GM18870 (cell line): ENCODE measurements around the gene DIP2C.
"Not testable (repeated sequence)": the region's sequence is repeated elsewhere in the genome, so short reads cannot be mapped to it uniquely, and the experiment has no call there.

ENCODE experiments used
- ATAC-seq: cut with Tn5 transposase; IDR thresholded peaks from one replicate; pipeline ENCODE4 v1.9.1; 2021; ENCODE audit warnings: moderate library complexity; ENCODE audit not compliant: unreplicated experiment

DIP2C gene

GRCh38 chr10:370449-370825, 319.0 kb downstream of the DIP2C start:
- ATAC-seq, result no peak

GRCh38 chr10:369684-370448, 319.6 kb downstream of the DIP2C start:
- no peak for ATAC-seq

DNA sequence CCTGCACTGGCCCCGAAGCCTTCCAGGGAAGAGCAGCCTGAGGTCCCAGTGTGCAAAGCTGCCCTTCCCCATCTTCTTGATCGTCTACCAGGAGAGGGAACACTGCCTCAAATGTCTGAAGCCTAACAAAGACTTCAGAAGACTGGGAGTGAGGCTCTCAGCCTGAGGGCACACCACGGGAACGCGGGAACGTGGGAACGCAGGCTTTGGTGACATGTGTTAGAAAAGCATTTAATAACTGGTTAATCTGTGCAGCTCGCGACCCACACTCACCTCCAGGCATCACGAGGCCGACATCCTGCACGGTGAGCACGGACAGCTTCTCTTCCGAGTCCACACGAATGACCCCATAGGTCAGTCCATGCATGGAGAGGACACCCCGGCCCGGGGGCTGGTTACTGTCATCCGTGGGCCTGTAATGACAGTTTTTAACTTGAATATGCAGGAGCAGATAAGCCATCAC, 320.2 kb downstream of the DIP2C start:
- ATAC-seq, result no peak

DNA sequence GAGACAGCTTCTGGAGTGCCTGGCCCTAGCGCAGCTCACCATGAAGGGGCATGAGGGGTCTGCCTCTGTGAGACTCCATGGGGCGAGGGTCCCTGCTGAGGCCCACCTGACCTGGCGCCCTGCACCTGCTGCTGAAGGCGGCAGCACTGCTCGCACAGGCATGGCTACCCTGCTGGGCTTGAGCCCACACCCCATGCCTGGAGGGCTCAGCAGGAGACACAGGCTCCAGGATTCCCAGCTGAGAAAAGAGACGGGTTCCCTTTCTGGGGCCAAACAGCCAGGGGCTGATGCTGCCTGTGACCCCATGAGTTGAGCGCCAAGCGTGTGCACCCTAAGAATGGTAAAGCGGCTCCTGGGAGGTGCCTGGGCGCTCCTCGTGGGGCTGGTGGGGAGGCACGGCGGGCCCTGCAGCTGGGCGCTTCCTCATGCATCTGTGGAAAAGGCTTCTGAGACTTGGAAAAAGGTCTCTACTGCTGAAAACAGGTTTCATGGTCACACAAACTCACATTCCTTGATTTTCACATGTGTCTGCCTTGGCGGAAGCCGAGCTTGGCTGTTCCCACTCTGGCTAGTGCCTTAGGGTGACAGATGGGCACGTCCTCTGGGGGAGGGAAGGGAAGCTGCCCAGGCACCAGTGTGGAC, 320.8 kb downstream of the DIP2C start:
- no peak for ATAC-seq

GRCh38 chr10:368107-368506, 321.4 kb downstream of the DIP2C start:
- ATAC-seq, result not testable (repeated sequence)

DNA sequence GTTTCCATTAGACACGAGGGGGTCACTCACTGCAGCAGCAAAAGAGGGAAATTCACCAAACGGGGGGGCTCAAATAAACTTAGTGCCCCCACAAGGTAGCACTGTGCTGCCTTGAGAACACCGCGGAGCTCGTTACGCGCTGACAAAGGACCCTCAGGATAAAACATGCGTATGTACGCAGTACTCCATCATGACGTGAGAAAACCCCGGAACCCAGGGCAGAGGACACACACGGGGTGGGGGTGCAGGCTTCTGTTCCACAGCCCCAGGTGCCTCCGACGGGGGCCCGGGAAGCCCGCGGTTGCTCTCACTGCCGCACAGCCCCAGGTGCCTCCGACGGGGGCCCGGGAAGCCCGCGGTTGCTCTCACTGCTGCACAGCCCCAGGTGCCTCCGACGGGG, 321.8 kb downstream of the DIP2C start:
- ATAC-seq, result no peak

DNA sequence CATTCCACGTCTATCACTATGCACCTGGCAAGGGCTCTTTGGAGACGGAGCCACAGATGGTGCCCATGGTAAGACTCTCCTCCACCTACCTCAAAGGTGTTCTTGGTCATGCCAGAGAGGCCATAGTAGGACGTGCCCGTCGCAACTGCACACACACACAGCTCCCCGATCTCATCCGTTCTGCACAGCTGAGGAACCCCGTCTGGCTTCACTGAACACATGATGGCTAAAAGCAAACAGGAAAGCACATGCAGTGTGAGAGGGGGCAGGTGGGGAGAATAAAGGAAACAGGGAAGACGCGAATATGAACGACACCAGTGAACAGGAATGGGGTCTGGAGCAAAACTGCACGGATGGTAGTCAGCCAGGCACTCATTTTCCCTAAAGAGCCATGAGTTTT, 323.3 kb downstream of the DIP2C start:
- ATAC-seq, result no peak

DNA sequence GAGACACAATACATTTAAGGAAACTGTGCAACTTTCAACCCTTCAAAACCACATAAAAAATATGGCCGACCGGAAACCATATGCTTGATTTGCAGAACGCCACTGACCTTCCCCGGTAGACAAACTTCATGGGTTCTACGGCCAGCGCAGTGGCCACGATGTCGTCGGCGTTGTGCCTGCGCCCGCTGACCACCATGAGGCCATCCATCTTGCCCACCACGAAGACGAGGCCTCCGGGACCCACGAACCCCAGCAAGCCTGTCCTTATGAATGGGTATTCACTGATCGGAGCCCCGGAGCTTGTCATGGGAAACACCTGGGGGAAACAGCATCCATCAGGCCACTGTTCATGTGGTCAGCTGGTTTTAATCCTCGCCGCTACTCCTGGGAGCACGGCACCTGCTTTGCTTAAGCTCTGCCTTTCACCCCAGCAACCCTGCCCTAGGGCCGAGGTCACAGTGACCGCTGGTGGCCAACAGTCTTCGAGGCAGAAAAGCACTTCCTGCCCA, 325.1 kb downstream of the DIP2C start:
- ATAC-seq, result no peak

DNA sequence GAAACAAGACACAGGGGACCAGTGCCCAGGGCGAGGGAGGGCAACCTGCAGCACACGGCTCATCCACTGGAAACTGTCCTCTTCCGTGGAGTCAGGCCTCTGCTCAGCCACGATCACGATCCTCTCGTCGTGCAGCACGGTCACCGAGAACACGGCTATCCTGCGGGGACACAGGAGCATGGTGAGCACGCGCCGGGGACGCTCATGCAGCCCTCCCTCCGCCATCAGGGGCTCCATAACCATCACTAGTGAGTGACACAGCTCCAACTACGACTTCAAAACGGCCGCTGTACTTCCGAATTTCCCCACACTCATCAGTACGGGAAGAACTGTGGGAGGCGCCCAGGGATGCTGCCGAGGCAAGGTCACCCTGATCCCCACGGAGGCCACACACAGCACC, 326.3 kb downstream of the DIP2C start:
- ATAC-seq, result no peak

DNA sequence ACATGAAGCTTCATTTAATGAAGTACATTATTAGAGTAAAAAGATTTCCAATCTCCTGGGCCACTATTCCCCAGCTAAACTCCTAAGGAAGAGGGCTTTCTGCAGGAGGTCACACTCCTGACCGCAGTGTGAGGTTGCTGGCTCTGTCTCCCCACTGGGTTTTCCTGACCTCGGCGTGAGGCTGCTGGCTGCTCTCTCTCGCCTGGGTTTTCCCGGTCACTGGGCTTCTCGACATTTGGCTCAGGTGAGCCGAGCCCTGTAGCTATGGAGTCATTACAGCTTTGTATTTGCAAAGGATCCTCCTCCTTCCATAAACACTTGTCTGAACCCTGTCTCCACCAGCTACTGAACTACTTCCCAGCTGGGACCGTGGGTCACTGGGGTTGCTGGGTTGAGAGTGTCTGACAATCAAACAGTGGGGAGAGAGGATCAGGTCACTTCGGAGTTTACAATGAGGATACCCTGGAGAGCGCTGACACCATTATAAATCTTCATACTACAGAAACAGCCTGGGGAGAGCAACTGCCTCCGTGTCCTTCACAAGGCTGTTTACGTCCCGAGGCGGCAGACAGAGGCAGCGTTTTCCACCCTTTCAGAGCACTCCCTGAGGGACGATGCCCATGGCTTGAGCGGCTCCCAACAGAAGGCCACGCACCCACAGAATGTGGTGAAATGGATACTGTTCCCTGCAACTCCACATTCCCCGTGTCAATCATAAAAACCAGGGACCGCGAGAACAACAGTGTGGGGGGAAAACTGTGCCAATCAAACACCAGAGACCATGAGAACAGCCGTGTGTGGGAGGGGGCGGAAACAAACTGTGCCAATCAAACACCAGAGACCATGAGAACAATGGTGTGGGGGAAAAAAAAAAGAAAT, 328.0 kb downstream of the DIP2C start:
- no peak for ATAC-seq

GRCh38 chr10:360653-361052, 328.8 kb downstream of the DIP2C start:
- no peak for ATAC-seq

- ATAC-seq, result no peak
These were observed 329.7 kb downstream of the DIP2C start for GRCh38 chr10:359762-360161.

- ATAC-seq, result no peak
These were observed 330.4 kb downstream of the DIP2C start for GRCh38 chr10:359093-359492.

DNA sequence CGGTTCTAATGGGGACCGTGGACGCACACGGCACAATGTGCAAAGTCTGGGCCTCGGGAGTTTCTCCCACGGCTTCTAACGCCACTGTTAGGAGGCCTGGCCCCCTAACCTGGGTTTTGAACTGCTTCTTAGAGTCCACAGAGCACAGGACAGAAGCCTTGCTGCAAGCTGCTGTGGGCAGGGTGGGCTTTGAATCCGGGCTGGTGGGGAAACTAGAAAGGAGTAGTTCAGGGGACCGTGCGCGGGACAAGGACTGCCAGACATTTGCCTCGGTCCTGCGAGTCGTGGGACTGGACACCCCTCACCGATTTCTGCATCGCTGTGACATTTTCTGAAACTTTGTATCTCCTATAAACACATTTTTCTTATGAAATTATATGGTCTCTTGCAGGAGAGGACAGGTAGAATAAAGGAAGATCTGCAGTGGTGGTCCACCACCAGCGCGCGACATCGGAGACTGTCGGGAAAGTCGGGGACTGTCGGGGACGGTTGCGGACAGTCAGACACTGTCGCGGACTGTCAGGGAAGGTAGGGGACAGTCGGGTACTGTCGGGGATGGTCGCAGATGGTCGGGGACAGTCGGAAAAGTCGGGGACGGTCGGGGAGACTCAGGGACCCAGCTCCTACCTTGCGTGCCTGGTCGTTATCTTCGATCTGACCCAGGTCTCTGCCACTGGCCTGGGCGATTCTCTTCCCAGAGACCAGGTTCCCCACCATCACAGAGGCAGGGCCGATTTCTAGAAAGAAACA, 332.1 kb downstream of the DIP2C start:
- no peak for ATAC-seq

- no peak for ATAC-seq
These were observed 333.0 kb downstream of the DIP2C start for GRCh38 chr10:356452-356851.

DNA sequence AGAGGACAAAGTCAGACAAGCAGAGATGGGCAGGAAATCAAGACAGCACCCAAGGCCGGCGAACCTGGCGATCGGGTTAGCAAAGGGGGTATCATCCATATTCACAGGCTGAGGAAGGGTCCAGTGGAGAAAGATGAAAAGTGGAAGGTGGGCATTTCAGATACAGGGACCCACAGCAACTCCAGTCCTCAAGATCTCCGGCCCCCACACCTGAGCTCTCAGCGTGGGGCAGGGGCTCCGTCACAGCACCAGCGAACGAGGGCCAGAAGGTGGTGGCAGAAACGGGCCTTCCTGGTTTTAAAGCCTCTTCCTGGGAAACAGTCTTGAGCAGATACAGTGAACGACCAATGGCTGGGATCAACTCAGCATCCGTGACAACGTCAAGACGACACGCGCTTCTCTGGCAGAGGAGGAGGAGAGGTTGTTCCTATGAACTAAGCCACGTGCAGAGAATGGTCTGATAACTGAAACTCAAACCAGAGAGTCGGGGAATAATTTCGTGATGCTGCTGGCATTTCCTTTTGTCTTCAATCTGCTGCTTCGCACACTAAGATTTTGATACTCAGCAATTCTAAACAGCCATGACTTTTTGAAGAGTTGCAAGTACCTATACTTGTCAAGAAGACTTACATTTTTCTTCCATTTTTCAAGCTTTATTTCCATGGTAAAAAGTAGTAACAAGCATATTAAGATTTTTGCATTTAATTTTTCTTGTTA, 334.4 kb downstream of the DIP2C start:
- no peak for ATAC-seq

- ATAC-seq, result no peak
These were observed 336.8 kb downstream of the DIP2C start for GRCh38 chr10:352476-353235.

DNA sequence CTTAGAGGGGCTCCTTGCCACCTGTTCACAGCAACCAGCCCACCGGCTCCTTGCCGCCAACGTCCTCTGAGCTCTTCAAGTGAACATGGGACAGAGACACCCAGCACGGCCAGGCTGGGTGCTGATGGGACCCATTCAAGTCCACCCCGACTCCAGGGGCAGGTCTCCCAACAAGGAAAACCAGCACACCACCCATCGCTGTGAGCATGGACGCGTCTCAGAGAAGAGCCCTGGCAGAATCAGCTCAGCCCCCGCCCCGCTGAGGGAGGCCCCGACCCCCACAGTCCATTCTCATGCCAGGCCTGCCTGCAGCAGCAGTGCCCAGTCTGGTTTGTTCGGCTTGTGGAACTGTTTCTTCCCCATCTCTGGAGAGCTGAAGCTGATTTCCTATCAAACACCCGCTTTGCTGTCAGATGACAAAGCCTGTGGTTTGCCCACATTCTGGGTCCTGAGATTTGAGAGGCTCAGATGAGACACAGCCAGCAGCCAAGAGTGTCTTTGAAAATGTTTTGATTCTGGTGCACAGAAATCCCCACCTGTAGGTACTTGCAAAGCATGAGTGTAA, 337.6 kb downstream of the DIP2C start:
- ATAC-seq, result no peak

- ATAC-seq, result no peak
These were observed 338.4 kb downstream of the DIP2C start for GRCh38 chr10:350981-351501.
